DOHH2 (cell line): Measurements from ENCODE around the gene RAPH1.

Experiments used
- CTCF ChIP-seq: fragments of 200-600 bp; sonication (generic); IDR thresholded peaks from one replicate; pipeline ENCODE4 v1.5.1; 2014; ENCODE audit warnings: antibody characterized with exemption, mild to moderate bottlenecking, low read depth, low read length; ENCODE audit not compliant: poor library complexity, severe bottlenecking
- EZH2phosphoT487 ChIP-seq: fragments of 200-600 bp; sonication (generic); IDR thresholded peaks from 2 replicates; pipeline ENCODE4 v1.6.1; 2017; ENCODE audit warnings: borderline replicate concordance, mild to moderate bottlenecking, antibody characterized with exemption, low read length, moderate library complexity, mixed read lengths

GRCh38 chr2:203569677-203570316 is 34.7 kb upstream of the RAPH1 start:
- TF ChIP-seq CTCF (no peak), EZH2phosphoT487 (no peak)
